Motor neuron (in vitro differentiated cells): ENCODE data around the gene TRPM7. TPM values are rescaled to one million over a fixed set of nuclear protein-coding genes. Genes with fewer than 3 reads are reported as not detected.

Experiments
- ATAC-seq, 8 experiments: fragments of 200-7000 bp; cut with Tn5 transposase; replicated peaks in 6 of 8; 2 replicates each; pipeline ENCODE4 v1.8.0; 2021; ENCODE audit warnings: mild to moderate bottlenecking in 8 of 8, moderate library complexity in 8 of 8
- H3K27ac ChIP-seq, 2 donors: fragments of 250-450 bp; sonication (Bioruptor Pico); 2 replicates each; pipeline ENCODE4 v1.9.0; 2021; ENCODE audit warnings: antibody characterized with exemption in 2 of 2, mild to moderate bottlenecking in 2 of 2, moderate library complexity in 1 of 2
- H3K4me1 ChIP-seq, 2 donors: fragments of 250-450 bp; sonication (Bioruptor Pico); replicated peaks in 1 of 2; 2 replicates each; pipeline ENCODE4 v1.6.1; 2021; ENCODE audit warnings: antibody characterized with exemption in 2 of 2, mild to moderate bottlenecking in 2 of 2, moderate library complexity in 1 of 2
- H3K4me3 ChIP-seq, 5 donors: fragments of 250-450 bp; sonication (Bioruptor Pico); 2 replicates each; pipeline ENCODE4 v1.9.0; 2021; ENCODE audit warnings: antibody characterized with exemption in 5 of 5, mild to moderate bottlenecking in 5 of 5, moderate library complexity in 4 of 5
- WGBS, 10 experiments: fragments of 450-650 bp; shearing (Covaris generic); methylation state at CpG; one replicate each; pipeline ENCODE4 v1.0.0; 2022; 5-methylcytosine and 5-hydroxymethylcytosine counted together
- in situ Hi-C, 9 experiments: fragments of 400-800 bp; cut with MboI; loops; one replicate each; pipeline ENCODE4 v1.15.0; 2021; ENCODE audit warnings: low sequenced_read_pairs in 9 of 9, low pct_unique_long_range_greater_than_20kb in 2 of 9; ENCODE audit not compliant: unreplicated experiment in 9 of 9
- total RNA-seq, 8 experiments: library from RNA; unstranded; fragments of 300-600 nt; gene quantifications; 2 replicates each; pipeline versions ENCODE4 v1.2.3 to v1.2.4, GENCODE V29; 2022

Gene TRPM7
- total RNA-seq, 8 experiments from 2014 or later: 12.2 to 63.8 (median 24.2) TPM

GRCh38 chr15:50543556-50543955 lies 143.0 kb downstream of the TRPM7 start:
- H3K4me1 ChIP-seq: no peaks in the 10 kb centered on the region
- no peak for ATAC-seq
- H3K27ac ChIP-seq: no peak overlapping the region
- 43 to 100% (median 89%) methylated on average over 1 to 3 of the region's 3 CpGs; no CpG with 5 or more reads in 2 of the 10 experiments for WGBS, 10 experiments
- in situ Hi-C loops: no loop called here
- H3K4me3 ChIP-seq: no peak overlapping the region

GRCh38 chr15:50542887-50543210 lies 143.7 kb downstream of the TRPM7 start:
- 50 to 100% (median 88%) methylated on average over 1 to 2 of the region's 2 CpGs; no CpG with 5 or more reads in 3 of the 10 experiments for WGBS, 10 experiments
- in situ Hi-C loops: no loop called here
- Histone ChIP-seq H3K27ac (no peak overlapping the region), H3K4me3 (no peak overlapping the region), H3K4me1 (no peaks in the 10 kb centered on the region)
- ATAC-seq: no peak

DNA sequence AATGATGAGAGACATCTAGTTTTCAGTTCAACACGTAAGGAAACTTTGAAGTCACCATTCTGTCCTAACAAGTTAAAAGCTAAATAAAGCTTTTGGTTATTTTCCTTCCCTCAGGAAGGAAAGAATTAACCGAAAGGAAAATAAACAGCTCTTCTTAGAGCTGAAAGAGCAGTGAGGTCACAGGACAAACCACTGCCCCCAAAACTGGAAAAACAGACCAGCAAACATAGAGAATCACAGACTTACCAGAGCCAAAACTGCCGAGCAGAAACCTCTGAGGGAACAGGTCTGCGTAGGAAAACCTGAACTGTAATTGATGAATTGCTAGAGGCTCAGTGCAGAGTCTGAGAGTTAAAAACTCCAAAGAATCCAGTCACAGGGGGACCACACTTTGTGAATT lies 154.8 kb downstream of the TRPM7 start:
- in situ Hi-C loops: no loop called here
- H3K27ac ChIP-seq: no peak overlapping the region
- 34 to 92% (median 83%) methylated on average over 2 to 4 of the region's 4 CpGs; no CpG with 5 or more reads in 2 of the 10 experiments for WGBS, 10 experiments
- H3K4me1 ChIP-seq: no peaks in the 10 kb centered on the region
- no peak for ATAC-seq
- H3K4me3 ChIP-seq: no peak overlapping the region

DNA sequence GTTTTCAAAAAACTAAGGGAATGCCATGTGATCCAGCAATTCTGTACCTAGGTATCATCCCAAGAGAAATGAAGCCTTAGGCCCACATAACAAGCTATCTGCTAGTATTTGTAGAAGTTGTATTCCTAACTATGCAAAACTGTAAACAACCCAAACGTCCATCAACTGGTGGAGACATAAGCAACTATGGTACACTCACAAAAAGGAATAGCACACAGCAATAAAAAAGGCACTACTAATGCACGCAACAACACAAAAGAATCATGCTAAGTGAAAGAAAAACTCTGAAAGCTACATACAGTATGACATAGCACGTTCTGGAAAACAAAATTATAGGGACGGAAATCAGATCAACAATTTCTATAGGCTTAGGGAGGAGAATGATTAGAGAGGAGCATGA lies 155.4 kb downstream of the TRPM7 start:
- in situ Hi-C loops: no loop called here
- no peak overlapping the region for H3K4me3 ChIP-seq
- ATAC-seq: no peak
- 75 to 100% (median 91%) methylated on average over 2 to 4 of the region's 4 CpGs for WGBS, 10 experiments
- no peak overlapping the region for H3K27ac ChIP-seq
- H3K4me1 ChIP-seq: no peaks in the 10 kb centered on the region

DNA sequence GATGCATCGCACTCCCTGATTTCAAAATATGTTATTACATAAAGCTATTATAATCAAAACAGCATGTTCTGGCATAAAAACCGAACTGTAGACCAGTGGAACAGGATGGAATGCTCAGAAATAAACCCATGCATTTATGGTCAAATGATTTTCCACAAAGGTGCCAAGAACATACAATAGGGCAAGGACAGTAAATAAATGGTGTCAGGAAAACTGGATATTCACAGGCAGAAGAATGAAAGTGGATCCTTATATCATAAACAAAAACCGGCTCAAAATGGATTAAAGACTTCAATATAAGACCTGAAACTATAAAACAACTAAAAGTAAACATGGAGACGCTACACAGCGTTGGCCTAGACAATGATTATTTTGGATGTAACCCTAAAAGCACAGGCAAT lies 162.7 kb downstream of the TRPM7 start:
- Histone ChIP-seq H3K27ac (no peak overlapping the region), H3K4me1 (no peaks in the 10 kb centered on the region), H3K4me3 (no peak overlapping the region)
- in situ Hi-C loops: no loop called here
- WGBS, 10 experiments: 7 to 96% (median 83%) methylated on average over 2 to 5 of the region's 5 CpGs
- no peak for ATAC-seq

- ATAC-seq: peak in 1 of 8 experiments; percentile 31
- Histone ChIP-seq H3K4me1 (no peaks in the 10 kb centered on the region), H3K27ac (no peak overlapping the region), H3K4me3 (no peak overlapping the region)
- in situ Hi-C loops: no loop called here
- 59 to 100% (median 84%) methylated on average over 1 to 7 of the region's 7 CpGs for WGBS, 10 experiments
Measured at GRCh38 chr15:50519740-50520425, 166.7 kb downstream of the TRPM7 start.

GRCh38 chr15:50513001-50513400 lies 173.6 kb downstream of the TRPM7 start:
- H3K4me1 ChIP-seq: no peaks in the 10 kb centered on the region
- peak in 3 of 8 experiments; percentile 86 to 94 (median 90) for ATAC-seq
- in situ Hi-C loops: no loop called here

More at GRCh38 chr15:50513001-50513400, 173.6 kb downstream of the TRPM7 start:
- no peak overlapping the region for H3K4me3 ChIP-seq
- no peak overlapping the region for H3K27ac ChIP-seq

Other genes starting within 250 kb of the TRPM7 start
- gene USP50, start 140.1 kb downstream of the TRPM7 start, total RNA-seq: under 1 TPM in 1 of 8 experiments, not detected in 7; 0.46 TPM
- gene SPPL2A, start 78.9 kb upstream of the TRPM7 start, total RNA-seq: 10 to 100 TPM in 7 of 8 experiments, 1 to 10 TPM in 1; 8.1 to 64.5 (median 23.2) TPM
- gene AP4E1, start 221.9 kb upstream of the TRPM7 start, total RNA-seq: 10 to 100 TPM in 3 of 8 experiments, 1 to 10 TPM in 5; 4.2 to 16.0 (median 8.9) TPM